Ovary (tissue), 9 donors: ENCODE data around the gene FARP1. TPM values are rescaled to one million over a fixed set of nuclear protein-coding genes. Genes with fewer than 3 reads are reported as not detected.

ENCODE experiments used
- DNase-seq, 5 donors: peaks; one replicate each; pipeline ENCODE4 v3.0.0-alpha.2; 2019 to 2020
- H3K27ac ChIP-seq, 2 donors: fragments of 200-600 bp; one replicate each; pipeline versions ENCODE4 v1.5.1 to v1.8.0; 2019 to 2022
- H3K27me3 ChIP-seq: fragments of 200-600 bp; one replicate; pipeline ENCODE4 v1.8.0; 2022
- H3K36me3 ChIP-seq: fragments of 200-600 bp; sonication (generic); one replicate; pipeline ENCODE4 v1.5.1; 2019
- H3K4me1 ChIP-seq: one replicate; pipeline ENCODE4 v1.8.1; 2013; ENCODE audit warnings: mild to moderate bottlenecking, moderate library complexity; ENCODE audit not compliant: insufficient read depth
- H3K4me3 ChIP-seq: fragments of 200-600 bp; sonication (generic); one replicate; pipeline ENCODE4 v1.5.1; 2017
- H3K9me3 ChIP-seq, 2 donors: fragments of 200-600 bp in 1 of 2; sonication (generic) in 1 of 2; one replicate each; pipeline versions ENCODE4 v1.5.1 to v1.8.1; 2013 to 2019; ENCODE audit warnings: mild to moderate bottlenecking in 1 of 2, moderate library complexity in 1 of 2
- EP300 ChIP-seq: sonication (generic); formaldehyde crosslinking; IDR thresholded peaks from one replicate; pipeline ENCODE4 v1.6.1; 2017; ENCODE audit warnings: antibody characterized with exemption
- POLR2A ChIP-seq: fragments of 450-650 bp; IDR thresholded peaks from one replicate; pipeline ENCODE4 v1.6.1; 2017; ENCODE audit warnings: antibody characterized with exemption, mild to moderate bottlenecking, moderate library complexity
- WGBS, 3 donors: extraction: QIAGEN DNeasy Blood & Tissue Kit in 1 of 3; methylation state at CpG; one replicate each; pipeline versions ENCODE4 v1.1.5 to v1.1.7; 2013 to 2017; 5-methylcytosine and 5-hydroxymethylcytosine counted together
- intact Hi-C, 4 donors: fragments of 100-400 bp; cut with DNase I; formaldehyde crosslinking; loops; one replicate each; pipeline versions ENCODE4 v1.11.0 to v1.15.1; 2022 to 2023
- polyA plus RNA-seq, 2 donors: library from polyadenylated mRNA; stranded (reverse); fragments of 200-250 nt in 1 of 2; fragments of 350-450 nt in 1 of 2; fragmentation: Illumina TruSeq in 1 of 2; extraction: RNeasy Lipid Tissue Mini Kit (QIAGEN cat#74804) in 1 of 2; gene quantifications; one replicate each; pipeline ENCODE4 v1.2.3, GENCODE V29; 2013 to 2014
- total RNA-seq, 7 donors: library from RNA; depleted of rRNA in 2 of 7; stranded (reverse); fragments of >200 nt in 2 of 7; fragmentation: NEBNext Ultra II Directional in 3 of 7; extraction: Animal tissue kit (Norgen Biotek cat#: 25700) in 3 of 7; gene quantifications; one replicate each; pipeline versions ENCODE4 v1.1.0 to v1.2.4, GENCODE V29; 2016 to 2023
- TF ChIP-seq, protein P1 (sequence below), 3 donors: fragments of 450-650 bp in 2 of 3; fragments of 200-600 bp in 1 of 3; IDR thresholded peaks; one replicate each; pipeline versions ENCODE4 v1.5.1 to v1.8.0; 2016 to 2022; ENCODE audit warnings: antibody characterized with exemption in 3 of 3, mild to moderate bottlenecking in 1 of 3
- donor health status: DM: no; HTN: no; CAD: no; lungs with moderate emphysema.
- donor health status: DM: no; HTN: no; CAD: no.
- donor health status: Bipolar disorder and iron deficiency.
- donor health status: DM: yes; HTN: yes; CAD: no.
- donor health status: DM: no; HTN: no; CAD: no.
- donor health status: DM: yes; HTN: yes; CAD: no.

The FARP1 gene
- total and polyA plus RNA-seq, 9 donors = 10.2 to 90.1 (median 35.6) TPM

DNA sequence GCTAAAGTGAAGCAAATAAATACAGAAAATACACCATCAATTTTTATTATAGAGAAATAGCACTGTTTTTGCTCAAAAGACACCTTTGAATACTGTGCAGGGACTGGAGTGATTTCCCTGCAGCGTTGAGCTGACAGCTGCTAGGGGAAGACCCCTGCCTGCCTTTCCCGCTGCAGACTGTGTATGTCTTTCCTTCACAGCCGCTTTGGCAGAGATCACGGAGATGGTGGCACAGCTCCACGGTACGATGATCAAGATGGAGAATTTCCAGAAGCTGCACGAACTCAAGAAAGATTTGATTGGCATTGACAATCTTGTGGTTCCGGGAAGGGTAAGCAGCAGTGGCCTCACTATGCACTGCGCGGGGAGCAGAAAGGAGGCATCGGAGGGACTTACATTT is 292.5 kb downstream of the FARP1 start:
- Histone ChIP-seq H3K4me1 (no peaks in the 10 kb centered on the region), H3K27me3 (no peaks in the 10 kb centered on the region), H3K9me3 (no peaks in the 10 kb centered on the region), H3K4me3 (no peak overlapping the region), H3K36me3 (no peaks in the 10 kb centered on the region), H3K27ac (no peak overlapping the region)
- no peak for DNase-seq
- intact Hi-C loops = no loop called here
- WGBS, 3 donors = 84 to 86% (median 84%) methylated on average over 11 of the region's 11 CpGs
- TF ChIP-seq POLR2A (no peak), EP300 (no peak)
- TF ChIP-seq, protein P1, sequence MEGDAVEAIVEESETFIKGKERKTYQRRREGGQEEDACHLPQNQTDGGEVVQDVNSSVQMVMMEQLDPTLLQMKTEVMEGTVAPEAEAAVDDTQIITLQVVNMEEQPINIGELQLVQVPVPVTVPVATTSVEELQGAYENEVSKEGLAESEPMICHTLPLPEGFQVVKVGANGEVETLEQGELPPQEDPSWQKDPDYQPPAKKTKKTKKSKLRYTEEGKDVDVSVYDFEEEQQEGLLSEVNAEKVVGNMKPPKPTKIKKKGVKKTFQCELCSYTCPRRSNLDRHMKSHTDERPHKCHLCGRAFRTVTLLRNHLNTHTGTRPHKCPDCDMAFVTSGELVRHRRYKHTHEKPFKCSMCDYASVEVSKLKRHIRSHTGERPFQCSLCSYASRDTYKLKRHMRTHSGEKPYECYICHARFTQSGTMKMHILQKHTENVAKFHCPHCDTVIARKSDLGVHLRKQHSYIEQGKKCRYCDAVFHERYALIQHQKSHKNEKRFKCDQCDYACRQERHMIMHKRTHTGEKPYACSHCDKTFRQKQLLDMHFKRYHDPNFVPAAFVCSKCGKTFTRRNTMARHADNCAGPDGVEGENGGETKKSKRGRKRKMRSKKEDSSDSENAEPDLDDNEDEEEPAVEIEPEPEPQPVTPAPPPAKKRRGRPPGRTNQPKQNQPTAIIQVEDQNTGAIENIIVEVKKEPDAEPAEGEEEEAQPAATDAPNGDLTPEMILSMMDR (IDR thresholded peaks at IDR 0.05) = no peak

DNA sequence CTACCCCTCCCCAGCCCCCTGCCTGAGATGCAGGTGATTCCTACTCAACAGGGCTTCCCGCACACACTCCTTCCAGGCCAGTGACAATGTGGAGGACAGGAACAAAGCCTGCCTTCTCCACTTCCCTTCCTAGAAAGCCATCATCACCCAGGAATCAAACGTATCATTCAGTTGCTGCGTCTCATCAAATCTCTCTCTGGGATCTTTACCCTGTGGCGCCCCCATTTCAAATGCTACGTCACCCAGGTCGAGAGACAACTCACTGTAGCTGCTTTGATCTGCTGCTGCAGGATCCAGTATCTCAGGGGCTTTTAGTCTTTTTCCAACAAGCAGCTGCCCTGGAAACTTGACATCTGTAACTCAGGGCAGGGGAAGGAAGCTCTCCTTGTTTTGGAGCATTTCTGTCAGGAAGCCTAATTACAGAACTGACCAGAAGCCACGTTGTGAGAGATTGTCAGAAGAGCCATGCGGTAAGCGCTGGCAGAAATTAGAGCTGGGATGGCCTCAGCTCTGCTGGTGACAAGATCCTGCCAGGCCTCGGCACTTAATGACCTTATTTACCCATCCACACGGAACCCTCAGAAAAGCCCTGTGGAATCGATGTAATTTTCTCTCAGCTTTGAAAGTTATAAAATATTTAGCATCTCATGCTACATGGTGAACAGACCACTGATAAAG is 293.5 kb downstream of the FARP1 start:
- no peaks in the 10 kb centered on the region for H3K4me1 ChIP-seq
- DNase-seq = no peak
- no peak overlapping the region for H3K27ac ChIP-seq
- intact Hi-C loops = no loop called here
- no peaks in the 10 kb centered on the region for H3K36me3 ChIP-seq
- TF ChIP-seq, protein P1 (IDR thresholded peaks at IDR 0.05) = no peak
- TF ChIP-seq POLR2A (no peak), EP300 (no peak)
- WGBS, 3 donors = 82 to 83% (median 82%) methylated on average over 12 of the region's 12 CpGs
- no peaks in the 10 kb centered on the region for H3K27me3 ChIP-seq
- H3K4me3 ChIP-seq = no peak overlapping the region
- H3K9me3 ChIP-seq = no peaks in the 10 kb centered on the region

DNA sequence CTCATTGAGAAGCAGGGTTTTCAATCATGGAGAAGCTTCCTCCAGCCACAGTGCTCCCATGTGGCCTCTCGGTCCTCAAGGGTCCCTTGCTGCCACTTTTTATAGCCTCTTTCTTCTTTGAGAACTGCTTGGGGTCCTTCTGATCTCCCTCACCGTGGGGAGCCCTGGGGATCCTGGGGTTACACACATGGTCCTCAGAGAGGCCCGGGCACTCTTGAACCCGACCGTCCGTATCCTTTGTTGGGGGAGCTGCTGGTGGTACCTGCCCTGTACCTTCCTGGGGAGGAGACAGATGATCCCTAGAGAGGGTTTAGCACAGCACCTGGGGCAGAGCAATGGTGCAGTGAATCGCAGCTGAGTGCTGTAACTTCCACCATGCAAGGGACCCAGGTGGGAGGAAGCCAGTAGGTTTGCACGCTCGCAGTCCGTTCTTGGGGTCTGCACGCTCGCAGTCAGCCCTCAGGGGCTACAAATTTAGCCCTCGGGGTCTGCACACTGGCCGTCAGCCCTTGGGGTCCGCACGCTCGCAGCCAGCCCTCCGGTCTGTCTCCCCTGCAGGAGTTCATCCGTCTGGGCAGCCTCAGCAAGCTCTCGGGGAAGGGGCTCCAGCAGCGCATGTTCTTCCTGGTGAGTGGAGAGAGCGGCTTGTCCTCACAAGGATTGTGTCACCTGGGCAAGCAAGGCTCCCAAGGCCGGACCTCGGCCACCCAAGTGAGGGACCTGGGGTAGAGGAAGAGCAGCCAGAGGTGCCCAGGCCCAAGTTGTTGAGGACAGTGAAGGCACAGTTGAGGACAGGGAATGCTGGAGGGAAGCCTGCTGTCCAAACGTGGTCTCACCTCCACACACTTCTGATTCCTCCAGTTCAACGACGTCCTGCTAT is 295.6 kb downstream of the FARP1 start:
- H3K9me3 ChIP-seq = no peaks in the 10 kb centered on the region
- no peaks in the 10 kb centered on the region for H3K4me1 ChIP-seq
- TF ChIP-seq, protein P1 (IDR thresholded peaks at IDR 0.05) = no peak
- no peak for TF ChIP-seq POLR2A
- no peak for TF ChIP-seq EP300
- no peaks in the 10 kb centered on the region for H3K36me3 ChIP-seq
- DNase-seq = no peak
- no peak overlapping the region for H3K27ac ChIP-seq
- 94 to 96% (median 95%) methylated on average over 27 of the region's 27 CpGs for WGBS, 3 donors
- intact Hi-C loops = no loop called here
- H3K4me3 ChIP-seq = no peak overlapping the region
- H3K27me3 ChIP-seq = no peaks in the 10 kb centered on the region

GRCh38 chr13:98439126-98439828 is 296.4 kb downstream of the FARP1 start:
- Histone ChIP-seq H3K27me3 (no peaks in the 10 kb centered on the region), H3K27ac (no peak overlapping the region), H3K4me3 (no peak overlapping the region), H3K4me1 (no peaks in the 10 kb centered on the region), H3K36me3 (no peaks in the 10 kb centered on the region), H3K9me3 (no peaks in the 10 kb centered on the region)
- 88 to 92% (median 91%) methylated on average over 32 of the region's 32 CpGs for WGBS, 3 donors
- TF ChIP-seq, protein P1 (IDR thresholded peaks at IDR 0.05) = no peak
- TF ChIP-seq EP300 (no peak), POLR2A (no peak)
- no peak for DNase-seq
- intact Hi-C loops = no loop called here
